ENCODE results near the gene LAMA4. TPM values are rescaled to one million over a fixed set of nuclear protein-coding genes. Genes with fewer than 3 reads are reported as not detected.

Gene LAMA4
- total RNA-seq, 1 experiment from 2014 or later, result 58.3 TPM

- Histone ChIP-seq H3K4me2 (no peak overlapping the region), H3K27ac (no peak overlapping the region), H3K9me3 (ENCODE audit: insufficient read depth, low read depth) (no peaks in the 10 kb centered on the region), H3F3A (ENCODE audit: insufficient read depth, low read depth) (peaks cover 14% of the 10 kb centered on the region; the same call in 1 of the 2 replicates), H3K36me3 (ENCODE audit: low read depth) (peaks cover 92% of the 10 kb centered on the region), H4K20me1 (ENCODE audit: insufficient read depth) (no peaks in the 10 kb centered on the region), H3K9me2 (ENCODE audit: insufficient read depth) (no peaks in the 10 kb centered on the region), H3K79me2 (ENCODE audit: low read depth) (no peaks in the 10 kb centered on the region), H3K4me1 (replicated peaks; ENCODE audit: insufficient read depth) (no peaks in the 10 kb centered on the region), H2AFZ (no peak overlapping the region), H3K4me3 (no peak overlapping the region), H3K27me3 (ENCODE audit: insufficient read depth, low read depth) (no peaks in the 10 kb centered on the region)
- TF ChIP-seq EZH2 (IDR thresholded peaks at IDR 0.05; ENCODE audit: low read depth), result no peak
- TF ChIP-seq, protein P1, sequence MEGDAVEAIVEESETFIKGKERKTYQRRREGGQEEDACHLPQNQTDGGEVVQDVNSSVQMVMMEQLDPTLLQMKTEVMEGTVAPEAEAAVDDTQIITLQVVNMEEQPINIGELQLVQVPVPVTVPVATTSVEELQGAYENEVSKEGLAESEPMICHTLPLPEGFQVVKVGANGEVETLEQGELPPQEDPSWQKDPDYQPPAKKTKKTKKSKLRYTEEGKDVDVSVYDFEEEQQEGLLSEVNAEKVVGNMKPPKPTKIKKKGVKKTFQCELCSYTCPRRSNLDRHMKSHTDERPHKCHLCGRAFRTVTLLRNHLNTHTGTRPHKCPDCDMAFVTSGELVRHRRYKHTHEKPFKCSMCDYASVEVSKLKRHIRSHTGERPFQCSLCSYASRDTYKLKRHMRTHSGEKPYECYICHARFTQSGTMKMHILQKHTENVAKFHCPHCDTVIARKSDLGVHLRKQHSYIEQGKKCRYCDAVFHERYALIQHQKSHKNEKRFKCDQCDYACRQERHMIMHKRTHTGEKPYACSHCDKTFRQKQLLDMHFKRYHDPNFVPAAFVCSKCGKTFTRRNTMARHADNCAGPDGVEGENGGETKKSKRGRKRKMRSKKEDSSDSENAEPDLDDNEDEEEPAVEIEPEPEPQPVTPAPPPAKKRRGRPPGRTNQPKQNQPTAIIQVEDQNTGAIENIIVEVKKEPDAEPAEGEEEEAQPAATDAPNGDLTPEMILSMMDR (conservative IDR thresholded peaks at IDR 0.05), result no peak
- DNase-seq, result no peak
- CTCF ChIA-PET, result no interaction called here
- POLR2A ChIA-PET (ENCODE audit: unreplicated experiment), result interaction anchor here (0.5 kb wide), 1 partner anchor 900 kb away, joined by 3 read pairs; no protein-coding TSS in a partner anchor
- BruUV-seq (replicated peaks), result no TSS peak
- intact Hi-C loops (cut with micrococcal nuclease; ENCODE audit: unreplicated experiment), result no loop called here
These were observed 115.3 kb downstream of the LAMA4 start for GRCh38 chr6:112139052-112139451.

DNA sequence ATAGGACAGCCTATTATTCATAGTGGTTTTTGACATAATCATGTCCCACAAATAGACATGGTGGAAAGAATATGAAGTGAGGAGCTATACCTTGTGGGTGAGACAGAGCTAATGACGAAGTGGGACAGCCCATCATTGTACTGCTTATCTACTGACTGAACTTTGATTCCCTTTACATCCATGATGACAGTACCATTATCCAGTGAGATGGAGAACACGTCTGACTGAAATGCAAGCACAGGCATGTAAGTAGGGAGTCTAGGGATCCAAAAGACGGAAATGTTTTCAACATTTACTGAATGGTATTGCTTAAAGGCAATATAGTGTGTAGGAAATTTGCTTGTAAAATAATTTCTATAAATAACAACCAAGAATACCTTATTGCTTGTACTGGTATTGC is 123.5 kb downstream of the LAMA4 start:
- no peaks in the 10 kb centered on the region for H3K4me1 ChIP-seq (replicated peaks; ENCODE audit: insufficient read depth)
- ChIA-PET CTCF (no interaction called here), POLR2A (ENCODE audit: unreplicated experiment) (no interaction called here)
- H3K27ac ChIP-seq, result no peak overlapping the region
- intact Hi-C loops (cut with micrococcal nuclease; ENCODE audit: unreplicated experiment), result no loop called here
- peaks cover 80% of the 10 kb centered on the region for H3K36me3 ChIP-seq (ENCODE audit: low read depth)
- no TSS peak for BruUV-seq (replicated peaks)
- H2AFZ ChIP-seq, result no peak overlapping the region
- H3K27me3 ChIP-seq (ENCODE audit: insufficient read depth, low read depth), result no peaks in the 10 kb centered on the region
- no peak overlapping the region for H3K4me3 ChIP-seq
- no peak overlapping the region for H3K4me2 ChIP-seq
- no peaks in the 10 kb centered on the region for H3K9me3 ChIP-seq (ENCODE audit: insufficient read depth, low read depth)
- H3K9me2 ChIP-seq (ENCODE audit: insufficient read depth), result no peaks in the 10 kb centered on the region
- TF ChIP-seq, protein P1 (conservative IDR thresholded peaks at IDR 0.05), result no peak
- no peak for TF ChIP-seq EZH2 (IDR thresholded peaks at IDR 0.05; ENCODE audit: low read depth)
- DNase-seq, result no peak
- H4K20me1 ChIP-seq (ENCODE audit: insufficient read depth), result 0 out of 2 replicates have a peak, but pooled peaks cover 4% of the 10 kb centered on the region
- no peaks in the 10 kb centered on the region for H3K79me2 ChIP-seq (ENCODE audit: low read depth)
- H3F3A ChIP-seq (ENCODE audit: insufficient read depth, low read depth), result peaks cover 18% of the 10 kb centered on the region; the same call in 1 of the 2 replicates

GRCh38 chr6:112128208-112128607 is 126.2 kb downstream of the LAMA4 start:
- Histone ChIP-seq H3K27ac (no peak overlapping the region), H3K36me3 (ENCODE audit: low read depth) (peaks cover 69% of the 10 kb centered on the region), H3K79me2 (ENCODE audit: low read depth) (no peaks in the 10 kb centered on the region), H3K9me3 (ENCODE audit: insufficient read depth, low read depth) (no peaks in the 10 kb centered on the region), H3K27me3 (ENCODE audit: insufficient read depth, low read depth) (no peaks in the 10 kb centered on the region), H2AFZ (no peak overlapping the region), H3K4me3 (no peak overlapping the region), H3K9me2 (ENCODE audit: insufficient read depth) (no peaks in the 10 kb centered on the region), H4K20me1 (ENCODE audit: insufficient read depth) (0 out of 2 replicates have a peak, but pooled peaks cover 4% of the 10 kb centered on the region), H3K4me2 (no peak overlapping the region), H3F3A (ENCODE audit: insufficient read depth, low read depth) (peaks cover 27% of the 10 kb centered on the region; the same call in 1 of the 2 replicates), H3K4me1 (replicated peaks; ENCODE audit: insufficient read depth) (no peaks in the 10 kb centered on the region)
- intact Hi-C loops (cut with micrococcal nuclease; ENCODE audit: unreplicated experiment), result no loop called here
- no TSS peak for BruUV-seq (replicated peaks)
- DNase-seq, result no peak
- CTCF ChIA-PET, result no interaction called here
- POLR2A ChIA-PET (ENCODE audit: unreplicated experiment), result no interaction called here
- no peak for TF ChIP-seq EZH2 (IDR thresholded peaks at IDR 0.05; ENCODE audit: low read depth)
- TF ChIP-seq, protein P1 (conservative IDR thresholded peaks at IDR 0.05), result no peak

Measured in PC-9 (cell line).